Articular chondrocyte of knee joint (primary cell): ENCODE data around the gene ZXDB. TPM values are rescaled to one million over a fixed set of nuclear protein-coding genes. Genes with fewer than 3 reads are reported as not detected.

Experiments
- total RNA-seq: library from RNA; depleted of rRNA; stranded (reverse); fragments of >200 nt; gene quantifications from 2 replicates; pipeline ENCODE4 v1.2.3, GENCODE V29; 2012

The ZXDB gene
- total RNA-seq, result 9.7 and 12.1 TPM in 2 replicates

GRCh38 chrX:57591284-57592159 is at the start of gene ZXDB:
ZXDB (plus strand) TSS chrX:57592011; CDS start chrX:57592049, 38 bp downstream.

Other genes with a start within 250 kb of the ZXDB start
- gene NLRP2B, start 88.2 kb downstream of the ZXDB start, total RNA-seq, result under 0.01 TPM in 1 of 2 replicates, not detected in the other